Activated T-helper 1 cell treated with Interleukin-2 at 50 U/mL for 16 hours (primary cell): ENCODE data around the gene EFCAB6.

Experiments used
- DNase-seq: peaks from one replicate; pipeline ENCODE4 v3.0.0-alpha.2; 2020; ENCODE audit warnings: low read depth

EFCAB6 gene

GRCh38 chr22:43819421-43819921, 7.4 kb upstream of the EFCAB6 start:
- DNase-seq: no peak

- no peak for DNase-seq
These were observed 6.9 kb upstream of the EFCAB6 start for GRCh38 chr22:43818981-43819380.

GRCh38 chr22:43817402-43817801, 5.3 kb upstream of the EFCAB6 start:
- DNase-seq: no peak

GRCh38 chr22:43814264-43814663, 2.2 kb upstream of the EFCAB6 start:
- DNase-seq: no peak

GRCh38 chr22:43812890-43813289, 785 bp upstream of the EFCAB6 start:
- DNase-seq: no peak

GRCh38 chr22:43811777-43812148, 342 bp downstream of the EFCAB6 start:
- DNase-seq: no peak

GRCh38 chr22:43802897-43803495, 9.1 kb downstream of the EFCAB6 start:
- DNase-seq: no peak

GRCh38 chr22:43800970-43801369, 11.1 kb downstream of the EFCAB6 start:
- no peak for DNase-seq

- no peak for DNase-seq
These were observed 13.6 kb downstream of the EFCAB6 start for GRCh38 chr22:43798492-43798891.

- DNase-seq: no peak
These were observed 15.5 kb downstream of the EFCAB6 start for GRCh38 chr22:43796567-43796966.

GRCh38 chr22:43795320-43795719, 16.8 kb downstream of the EFCAB6 start:
- DNase-seq: no peak

GRCh38 chr22:43792905-43793304, 19.2 kb downstream of the EFCAB6 start:
- DNase-seq: no peak

GRCh38 chr22:43789452-43789851, 22.7 kb downstream of the EFCAB6 start:
- DNase-seq: no peak

- no peak for DNase-seq
These were observed 28.3 kb downstream of the EFCAB6 start for GRCh38 chr22:43783777-43784176.

- no peak for DNase-seq
These were observed 29.7 kb downstream of the EFCAB6 start for GRCh38 chr22:43782448-43782847.

GRCh38 chr22:43777286-43777685, 34.8 kb downstream of the EFCAB6 start:
- DNase-seq: no peak

GRCh38 chr22:43776081-43776670, 35.9 kb downstream of the EFCAB6 start:
- DNase-seq: no peak

- DNase-seq: no peak
These were observed 37.7 kb downstream of the EFCAB6 start for GRCh38 chr22:43774318-43774915.

GRCh38 chr22:43772831-43773230, 39.3 kb downstream of the EFCAB6 start:
- no peak for DNase-seq

GRCh38 chr22:43755452-43755851, 56.7 kb downstream of the EFCAB6 start:
- no peak for DNase-seq

GRCh38 chr22:43755011-43755410, 57.1 kb downstream of the EFCAB6 start:
- no peak for DNase-seq

GRCh38 chr22:43754176-43754575, 57.9 kb downstream of the EFCAB6 start:
- no peak for DNase-seq

GRCh38 chr22:43753688-43754087, 58.4 kb downstream of the EFCAB6 start:
- DNase-seq: no peak

- no peak for DNase-seq
These were observed 61.4 kb downstream of the EFCAB6 start for GRCh38 chr22:43750751-43751150.
